HCT116 (cell line): ENCODE data around the gene ADIPOR2. TPM values are rescaled to one million over a fixed set of nuclear protein-coding genes. Genes with fewer than 3 reads are reported as not detected.

Experiments
- ATAC-seq: fragments of 200-7000 bp; cut with Tn5 transposase; 2 replicates; pipeline ENCODE4 v1.9.1; 2020; ENCODE audit warnings: mild to moderate bottlenecking, moderate library complexity
- BruUV-seq: library from RNA; stranded (reverse); fragments of 400-500 nt; replicated peaks from 2 replicates; lab custom pipeline; 2021; lab: Mats Ljungman, UMichigan
- CTCF ChIA-PET: fragments of 300-600 bp; sonication (Branson Sonifier 250); formaldehyde crosslinking; loops from one replicate; lab custom pipeline; 2021; ENCODE audit warnings: antibody characterized with exemption; lab: Charles Lee
- POLR2A ChIA-PET: fragments of 300-600, 350-600 bp; sonication (Branson Sonifier 250); formaldehyde crosslinking; loops from one replicate; lab custom pipeline; 2021; ENCODE audit warnings: antibody characterized with exemption; lab: Charles Lee
- RAD21 ChIA-PET, 2 experiments: fragments of 300-600 bp; sonication (Branson Sonifier 250); formaldehyde crosslinking; loops; one replicate each; lab custom pipeline; 2023; ENCODE audit warnings: low total read pairs in 2 of 2; ENCODE audit not compliant: uncharacterized antibody in 2 of 2, unreplicated experiment in 2 of 2, low non-redundant PET in 1 of 2; lab: Charles Lee
- DNase-seq: peaks from one replicate; pipeline ENCODE4 v3.0.0-alpha.2; 2010; ENCODE audit warnings: low read depth, low spot score
- H2AFZ ChIP-seq: fragments of 200-600 bp; shearing (Covaris generic), sonication (generic); 2 replicates; pipeline ENCODE4 v1.6.1; 2017; ENCODE audit warnings: low read depth, mixed run types, mixed read lengths, antibody characterized with exemption, low read length; ENCODE audit not compliant: poor library complexity, severe bottlenecking
- H3K27ac ChIP-seq: 2 replicates; pipeline ENCODE4 v1.5.1; 2012; ENCODE audit warnings: low read depth, low read length
- H3K27me3 ChIP-seq: fragments of 200-600 bp; sonication (generic); 2 replicates; pipeline ENCODE4 v1.6.1; 2016; ENCODE audit warnings: mixed run types, low read length, mixed read lengths; ENCODE audit not compliant: insufficient read depth
- H3K36me3 ChIP-seq, 2 experiments: fragments of 200-500 bp in 1 of 2; fragments of 200-600 bp in 1 of 2; sonication (Bioruptor generic) in 1 of 2; sonication (generic) in 1 of 2; 2 replicates each; pipeline versions ENCODE4 v1.5.1 to v1.6.1; 2014 to 2016; ENCODE audit warnings: low read length in 2 of 2, inconsistent platforms in 1 of 2, mixed read lengths in 1 of 2, mixed run types in 1 of 2; ENCODE audit not compliant: insufficient read depth in 2 of 2, control insufficient read depth in 1 of 2
- H3K4me1 ChIP-seq, 2 experiments: fragments of 200-600 bp in 1 of 2; sonication (generic) in 1 of 2; 2 replicates each; pipeline versions ENCODE4 v1.5.1 to v1.6.1; 2012 to 2017; ENCODE audit warnings: low read length in 2 of 2, inconsistent platforms in 1 of 2, mild to moderate bottlenecking in 1 of 2, mixed read lengths in 1 of 2, mixed run types in 1 of 2, moderate library complexity in 1 of 2; ENCODE audit not compliant: insufficient read depth in 2 of 2, control insufficient read depth in 1 of 2
- H3K4me2 ChIP-seq: fragments of 200-600 bp; sonication (generic); 2 replicates; pipeline ENCODE4 v1.6.1; 2017; ENCODE audit warnings: mixed run types, low read length, mixed read lengths
- H3K4me3 ChIP-seq, 2 experiments: fragments of 200-600 bp in 1 of 2; sonication (generic) in 1 of 2; replicated peaks in 1 of 2; 2 replicates each; pipeline ENCODE4 v1.5.1; 2011 to 2016; ENCODE audit warnings: low read length in 2 of 2, control low read depth in 1 of 2, low read depth in 1 of 2, mild to moderate bottlenecking in 1 of 2, mixed read lengths in 1 of 2, mixed run types in 1 of 2
- H3K79me2 ChIP-seq: fragments of 200-600 bp; sonication (generic); 2 replicates; pipeline ENCODE4 v1.6.1; 2017; ENCODE audit warnings: mild to moderate bottlenecking, mixed run types, low read length, moderate library complexity, mixed read lengths; ENCODE audit not compliant: insufficient read depth
- H3K9ac ChIP-seq: fragments of 200-600 bp; sonication (generic); 2 replicates; pipeline ENCODE4 v1.6.1; 2016; ENCODE audit warnings: low read length, mixed read lengths
- H3K9me2 ChIP-seq: fragments of 200-600 bp; sonication (generic), shearing (Covaris generic); 2 replicates; pipeline ENCODE4 v1.6.1; 2017; ENCODE audit warnings: mixed run types, mild to moderate bottlenecking, moderate library complexity; ENCODE audit not compliant: insufficient read depth
- H3K9me3 ChIP-seq, 2 experiments: fragments of 200-500 bp in 1 of 2; fragments of 200-600 bp in 1 of 2; sonication (Bioruptor generic) in 1 of 2; sonication (generic) in 1 of 2; 2 replicates each; pipeline ENCODE4 v1.6.1; 2014 to 2017; ENCODE audit warnings: low read length in 2 of 2, mixed read lengths in 2 of 2, inconsistent platforms in 1 of 2, low read depth in 1 of 2, mild to moderate bottlenecking in 1 of 2, mixed run types in 1 of 2, moderate library complexity in 1 of 2; ENCODE audit not compliant: control insufficient read depth in 1 of 2, insufficient read depth in 1 of 2
- H4K20me1 ChIP-seq: fragments of 200-600 bp; sonication (generic), shearing (Covaris generic); 2 replicates; pipeline ENCODE4 v1.6.1; 2017; ENCODE audit warnings: mixed run types, mild to moderate bottlenecking, moderate library complexity; ENCODE audit not compliant: insufficient read depth
- ATF3 ChIP-seq: IDR thresholded peaks from 2 replicates; pipeline ENCODE4 v1.6.1; 2012
- ELF1 ChIP-seq: IDR thresholded peaks from 2 replicates; pipeline ENCODE4 v1.6.1; 2012; ENCODE audit warnings: low read depth, borderline replicate concordance
- FOSL1 ChIP-seq: IDR thresholded peaks from 2 replicates; pipeline ENCODE4 v1.6.1; 2012; ENCODE audit warnings: low read depth
- JUND ChIP-seq: IDR thresholded peaks from 2 replicates; pipeline ENCODE4 v1.6.1; 2012
- MAX ChIP-seq: IDR thresholded peaks from 2 replicates; pipeline ENCODE4 v1.6.1; 2012
- POLR2A ChIP-seq: IDR thresholded peaks from 2 replicates; pipeline ENCODE4 v1.7.0; 2011; ENCODE audit warnings: borderline replicate concordance; ENCODE audit not compliant: insufficient read depth, insufficient read length; ENCODE audit errors: extremely low read depth
- RAD21 ChIP-seq: IDR thresholded peaks from 2 replicates; pipeline ENCODE4 v1.6.1; 2012; ENCODE audit warnings: low read depth, mild to moderate bottlenecking
- SP1 ChIP-seq: IDR thresholded peaks from 2 replicates; pipeline ENCODE4 v1.6.1; 2012; ENCODE audit warnings: low read depth
- TCF7L2 ChIP-seq: IDR thresholded peaks from 2 replicates; pipeline ENCODE4 v1.7.0; 2011; ENCODE audit warnings: borderline replicate concordance, inconsistent platforms; ENCODE audit not compliant: insufficient read depth, insufficient read length; ENCODE audit errors: extremely low read depth
- YY1 ChIP-seq: IDR thresholded peaks from 2 replicates; pipeline ENCODE4 v1.6.1; 2011; ENCODE audit warnings: low read length, low read depth, moderate library complexity, mild to moderate bottlenecking; ENCODE audit not compliant: insufficient replicate concordance; ENCODE audit errors: extremely low read depth
- ZNF274 ChIP-seq: fragments of 200-500 bp; sonication (Bioruptor generic); IDR thresholded peaks from 2 replicates; pipeline ENCODE4 v1.6.1; 2014; ENCODE audit warnings: mild to moderate bottlenecking, low read depth, low read length, inconsistent platforms
- intact Hi-C: fragments of 100-400 bp; cut with micrococcal nuclease; formaldehyde crosslinking; loops from 2 replicates; pipeline ENCODE4 v1.10.0; 2022
- total RNA-seq: library from RNA; stranded (reverse); gene quantifications from one replicate; pipeline ENCODE4 v1.2.1, GENCODE V29; 2021; ENCODE audit not compliant: unreplicated experiment
- TF ChIP-seq, protein P1 (sequence below), 3 experiments: fragments of 200-600 bp in 1 of 3; sonication (generic) in 1 of 3; IDR thresholded peaks in 2 of 3; conservative IDR thresholded peaks in 1 of 3; 2 replicates each; pipeline ENCODE4 v1.5.1; 2012 to 2017; ENCODE audit warnings: low read depth in 2 of 3, low read length in 2 of 3, antibody characterized with exemption in 1 of 3, borderline replicate concordance in 1 of 3, control low read depth in 1 of 3, mild to moderate bottlenecking in 1 of 3, mixed read lengths in 1 of 3, mixed run types in 1 of 3, moderate library complexity in 1 of 3; ENCODE audit not compliant: insufficient read depth in 1 of 3

Gene ADIPOR2
- total RNA-seq, 1 experiment from 2014 or later, result 69.9 TPM

DNA sequence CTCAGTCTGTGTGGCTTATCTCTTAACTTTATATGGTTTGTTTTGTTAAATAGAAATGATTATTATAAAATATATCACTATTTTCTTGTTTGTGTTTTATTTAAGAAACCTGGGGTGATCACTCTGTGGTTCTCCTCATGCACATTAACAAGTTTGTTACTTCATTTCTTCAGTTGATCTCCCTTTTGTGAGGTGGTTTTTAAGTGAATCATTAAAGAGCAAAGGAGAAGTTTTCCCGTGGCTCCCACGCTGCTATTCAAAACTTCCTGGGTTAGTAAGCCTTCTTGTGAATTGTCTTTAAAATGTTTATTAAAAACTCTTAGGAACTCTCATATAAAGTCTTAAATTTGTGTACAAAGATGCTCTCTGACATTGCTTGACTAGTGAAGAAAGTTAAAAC, 11.8 kb downstream of the ADIPOR2 start:
- no peak overlapping the region for H3K9ac ChIP-seq
- ChIA-PET POLR2A (no interaction called here), CTCF (no interaction called here), RAD21 (interaction anchor here in 1 of 2 experiments (0.6 kb wide), 1 partner anchor 405 kb away, joined by 4 read pairs; no protein-coding TSS in a partner anchor)
- no TSS peak for BruUV-seq
- no peak for ATAC-seq
- no peaks in the 10 kb centered on the region for H3K36me3 ChIP-seq
- H3K9me3 ChIP-seq, result no peaks in the 10 kb centered on the region
- H3K4me1 ChIP-seq, result peaks cover 0 to 2% of the 10 kb centered on the region in 2 experiments; a peak in 1 of 4 replicates
- DNase-seq, result no peak
- H3K9me2 ChIP-seq, result no peaks in the 10 kb centered on the region
- no peaks in the 10 kb centered on the region for H3K27me3 ChIP-seq
- H3K4me3 ChIP-seq, result no peak overlapping the region
- H3K79me2 ChIP-seq, result peaks cover 100% of the 10 kb centered on the region
- TF ChIP-seq FOSL1 (no peak), ATF3 (no peak), POLR2A (no peak), TCF7L2 (no peak), SP1 (no peak), YY1 (no peak)
- peaks cover 22% of the 10 kb centered on the region; the same call in 1 of the 2 replicates for H4K20me1 ChIP-seq
- intact Hi-C loops, result no loop called here
- H3K4me2 ChIP-seq, result no peak overlapping the region
- H2AFZ ChIP-seq, result no peak overlapping the region
- no peak overlapping the region for H3K27ac ChIP-seq

DNA sequence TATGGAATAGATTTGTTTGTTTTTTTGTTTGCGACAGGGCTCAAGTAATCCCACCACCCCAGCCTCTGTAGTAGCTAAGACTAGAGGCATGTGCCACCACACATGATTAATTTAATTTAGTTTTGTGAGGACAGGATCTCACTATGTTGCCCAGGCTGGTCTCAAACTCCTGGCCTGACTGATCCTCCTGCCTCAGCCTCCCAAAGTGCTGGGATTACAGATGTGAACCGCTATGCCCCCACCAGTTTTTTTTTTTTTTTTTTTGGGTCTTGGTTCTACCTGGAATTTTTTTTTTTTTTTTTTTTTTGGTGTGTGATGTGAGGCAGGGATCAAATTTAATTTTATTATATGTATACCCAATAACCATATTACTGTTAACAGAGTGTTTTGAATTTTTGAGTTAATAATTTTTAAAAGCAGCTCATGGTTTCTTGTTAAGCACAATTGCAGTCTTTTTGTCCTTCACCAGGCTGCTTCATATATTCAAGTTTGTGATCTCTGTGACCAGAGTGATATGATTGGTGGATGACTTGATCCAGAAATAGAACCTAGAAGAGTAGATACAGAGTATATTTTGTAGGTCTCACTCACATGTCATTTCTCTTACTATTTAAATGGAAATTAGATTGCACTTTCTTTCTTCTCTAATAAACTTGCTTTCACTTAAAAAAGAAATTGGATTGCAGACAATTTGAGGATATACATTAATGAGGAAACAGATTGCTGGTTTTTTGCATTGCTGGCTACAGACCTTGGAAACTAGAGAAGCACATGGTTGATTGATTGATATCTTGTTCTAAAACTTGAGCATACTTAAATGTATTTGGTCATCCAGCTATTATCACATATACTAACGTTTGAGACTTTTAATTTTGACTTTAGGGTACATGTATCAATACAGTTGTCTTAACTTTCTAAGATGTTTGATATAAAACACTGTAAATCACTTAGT, 13.2 kb downstream of the ADIPOR2 start:
- H3K27ac ChIP-seq, result no peak overlapping the region
- intact Hi-C loops, result no loop called here
- no TSS peak for BruUV-seq
- no peaks in the 10 kb centered on the region for H3K9me3 ChIP-seq
- no peak overlapping the region for H2AFZ ChIP-seq
- no peak overlapping the region for H3K9ac ChIP-seq
- H3K79me2 ChIP-seq, result peaks cover 100% of the 10 kb centered on the region
- H3K36me3 ChIP-seq, result no peaks in the 10 kb centered on the region
- no peak overlapping the region for H3K4me2 ChIP-seq
- ChIA-PET CTCF (no interaction called here), POLR2A (interaction anchor here (0.7 to 0.8 kb wide), 2 partner anchors 13 to 175 kb away, joined by 3 to 4 read pairs; partner anchors contain the start of gene ADIPOR2), RAD21 (no interaction called here)
- no peak overlapping the region for H3K4me3 ChIP-seq
- peaks cover 20% of the 10 kb centered on the region; the same call in 1 of the 2 replicates for H4K20me1 ChIP-seq
- DNase-seq (no peak), ATAC-seq (no peak)
- H3K4me1 ChIP-seq, result peaks cover 0 to 2% of the 10 kb centered on the region in 2 experiments; a peak in 1 of 4 replicates
- H3K9me2 ChIP-seq, result no peaks in the 10 kb centered on the region
- no peaks in the 10 kb centered on the region for H3K27me3 ChIP-seq
- TF ChIP-seq SP1 (no peak), TCF7L2 (no peak), JUND (no peak), ZNF274 (no peak), ELF1 (no peak), RAD21 (no peak), POLR2A (no peak), YY1 (no peak), MAX (no peak)
- TF ChIP-seq, protein P1, sequence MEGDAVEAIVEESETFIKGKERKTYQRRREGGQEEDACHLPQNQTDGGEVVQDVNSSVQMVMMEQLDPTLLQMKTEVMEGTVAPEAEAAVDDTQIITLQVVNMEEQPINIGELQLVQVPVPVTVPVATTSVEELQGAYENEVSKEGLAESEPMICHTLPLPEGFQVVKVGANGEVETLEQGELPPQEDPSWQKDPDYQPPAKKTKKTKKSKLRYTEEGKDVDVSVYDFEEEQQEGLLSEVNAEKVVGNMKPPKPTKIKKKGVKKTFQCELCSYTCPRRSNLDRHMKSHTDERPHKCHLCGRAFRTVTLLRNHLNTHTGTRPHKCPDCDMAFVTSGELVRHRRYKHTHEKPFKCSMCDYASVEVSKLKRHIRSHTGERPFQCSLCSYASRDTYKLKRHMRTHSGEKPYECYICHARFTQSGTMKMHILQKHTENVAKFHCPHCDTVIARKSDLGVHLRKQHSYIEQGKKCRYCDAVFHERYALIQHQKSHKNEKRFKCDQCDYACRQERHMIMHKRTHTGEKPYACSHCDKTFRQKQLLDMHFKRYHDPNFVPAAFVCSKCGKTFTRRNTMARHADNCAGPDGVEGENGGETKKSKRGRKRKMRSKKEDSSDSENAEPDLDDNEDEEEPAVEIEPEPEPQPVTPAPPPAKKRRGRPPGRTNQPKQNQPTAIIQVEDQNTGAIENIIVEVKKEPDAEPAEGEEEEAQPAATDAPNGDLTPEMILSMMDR (IDR thresholded peaks at IDR 0.05 in 2 of 3, conservative IDR thresholded peaks at IDR 0.05 in 1 of 3; ENCODE audit: borderline replicate concordance in 1 of 3, insufficient read depth in 1 of 3, low read depth in 2 of 3, low read length in 2 of 3), result no peak
